Myocyte (in vitro differentiated cells): Measurements from ENCODE around the gene EIF4A3. TPM values are rescaled to one million over a fixed set of nuclear protein-coding genes. Genes with fewer than 3 reads are reported as not detected.

ENCODE experiments used
- DNase-seq: peaks from one replicate; pipeline ENCODE4 v3.0.0-alpha.2; 2012; ENCODE audit warnings: low read depth
- total RNA-seq: library from RNA; depleted of rRNA; stranded (reverse); fragments of >200 nt; gene quantifications from 2 replicates; pipeline ENCODE4 v1.2.3, GENCODE V29; 2014

EIF4A3 gene
- total RNA-seq, 1 donor from 2014 or later, result 77.9 TPM

- no peak for DNase-seq
These were observed 33.9 kb downstream of the EIF4A3 start for GRCh38 chr17:80113033-80113484.

GRCh38 chr17:80112471-80113032, 34.4 kb downstream of the EIF4A3 start:
- DNase-seq, result no peak

GRCh38 chr17:80111702-80112470, 35.0 kb downstream of the EIF4A3 start:
- no peak for DNase-seq

- no peak for DNase-seq
These were observed 35.8 kb downstream of the EIF4A3 start for GRCh38 chr17:80110927-80111701.

GRCh38 chr17:80110447-80110812, 36.5 kb downstream of the EIF4A3 start:
- DNase-seq, result no peak

GRCh38 chr17:80109713-80110446, 37.0 kb downstream of the EIF4A3 start:
- no peak for DNase-seq

- DNase-seq, result no peak
These were observed 37.8 kb downstream of the EIF4A3 start for GRCh38 chr17:80109066-80109660.

- DNase-seq, result no peak
These were observed 38.6 kb downstream of the EIF4A3 start for GRCh38 chr17:80108036-80108971.

GRCh38 chr17:80107231-80108021, 39.5 kb downstream of the EIF4A3 start:
- no peak for DNase-seq

- DNase-seq, result no peak
These were observed 40.2 kb downstream of the EIF4A3 start for GRCh38 chr17:80106751-80107150.

GRCh38 chr17:80106176-80106575, 40.8 kb downstream of the EIF4A3 start:
- no peak for DNase-seq

- no peak for DNase-seq
These were observed 41.2 kb downstream of the EIF4A3 start for GRCh38 chr17:80105762-80106161.

GRCh38 chr17:80104956-80105375, 42.0 kb downstream of the EIF4A3 start:
- DNase-seq, result no peak

- no peak for DNase-seq
These were observed 42.5 kb downstream of the EIF4A3 start for GRCh38 chr17:80104321-80104955.

GRCh38 chr17:80103449-80104085, 43.4 kb downstream of the EIF4A3 start:
- DNase-seq, result no peak

- DNase-seq, result no peak
These were observed 44.1 kb downstream of the EIF4A3 start for GRCh38 chr17:80102664-80103448.

GRCh38 chr17:80101946-80102663, 44.8 kb downstream of the EIF4A3 start:
- DNase-seq, result peak; percentile 55
